ENCODE measurements around the gene KIF1B.

The KIF1B gene

DNA sequence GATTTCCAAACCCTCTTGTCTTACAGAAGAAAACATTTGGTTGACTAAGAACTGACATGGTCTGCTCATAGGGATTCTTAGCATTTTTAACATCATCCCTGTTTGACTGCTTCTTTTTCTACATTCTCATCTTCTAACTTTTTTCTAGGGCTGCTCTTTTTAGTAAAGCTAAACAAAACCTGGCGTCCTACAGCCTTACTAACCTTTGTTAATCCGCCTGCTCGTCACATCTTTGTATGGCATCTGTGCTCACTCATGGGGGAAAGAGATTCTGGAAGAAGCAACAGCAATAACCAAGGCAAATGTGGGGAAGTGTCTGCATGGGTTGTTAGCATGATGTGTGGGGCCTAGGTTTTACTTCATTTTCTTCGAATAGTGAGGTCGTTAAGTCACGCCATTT, 92.0 kb downstream of the KIF1B start:
- H3K36me3 ChIP-seq (ENCODE audit: insufficient read depth, low read length): 0 out of 2 replicates have a peak, but pooled peaks cover 4% of the 10 kb centered on the region
- no peak overlapping the region for H3K4me3 ChIP-seq (ENCODE audit: low read depth in 1 of 2, low read length in 2 of 2)
- no peak overlapping the region for H2AFZ ChIP-seq (ENCODE audit: low read depth, low read length)
- no peaks in the 10 kb centered on the region for H3K4me1 ChIP-seq (ENCODE audit: insufficient read depth, low read length)
- no peak overlapping the region for H3K4me2 ChIP-seq (ENCODE audit: insufficient read depth, low read length)
- no peaks in the 10 kb centered on the region for H4K20me1 ChIP-seq (ENCODE audit: insufficient read depth, low read length)
- no peaks in the 10 kb centered on the region for H3K79me2 ChIP-seq (ENCODE audit: insufficient read depth, low read length)
- H3K27ac ChIP-seq (ENCODE audit: low read length): no peak overlapping the region
- H3K27me3 ChIP-seq (ENCODE audit: insufficient read depth, low read length, poor library complexity): no peaks in the 10 kb centered on the region
- no peak for TF ChIP-seq EZH2 (IDR thresholded peaks at IDR 0.05; ENCODE audit: borderline replicate concordance, low read depth, low read length, severe bottlenecking)
- H3K9ac ChIP-seq (ENCODE audit: low read depth, low read length): no peak overlapping the region
- ATAC-seq (ENCODE audit: insufficient read depth, low read depth): no peak
- H3K9me3 ChIP-seq (ENCODE audit: insufficient read depth, low read length, severe bottlenecking): no peaks in the 10 kb centered on the region
- no peak for DNase-seq

DNA sequence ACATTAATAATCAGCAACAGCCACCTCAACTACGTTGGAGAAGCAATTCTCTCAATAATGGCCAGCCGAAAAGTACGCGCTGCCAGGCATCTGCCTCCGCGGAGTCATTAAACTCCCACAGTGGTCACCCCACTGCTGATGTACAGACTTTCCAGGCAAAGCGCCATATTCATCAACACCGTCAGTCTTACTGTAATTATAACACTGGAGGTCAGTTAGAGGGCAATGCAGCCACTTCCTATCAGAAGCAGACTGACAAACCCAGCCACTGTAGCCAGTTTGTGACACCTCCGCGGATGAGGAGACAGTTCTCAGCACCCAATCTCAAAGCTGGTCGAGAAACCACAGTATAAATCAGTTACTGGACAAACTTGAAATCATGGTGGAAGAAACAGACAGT, 93.9 kb downstream of the KIF1B start:
- Histone ChIP-seq H2AFZ (ENCODE audit: low read depth, low read length) (no peak overlapping the region), H3K79me2 (ENCODE audit: insufficient read depth, low read length) (no peaks in the 10 kb centered on the region), H3K4me2 (ENCODE audit: insufficient read depth, low read length) (no peak overlapping the region), H3K27ac (ENCODE audit: low read length) (no peak overlapping the region), H3K9ac (ENCODE audit: low read depth, low read length) (no peak overlapping the region), H3K36me3 (ENCODE audit: insufficient read depth, low read length) (peaks cover 4% of the 10 kb centered on the region; the same call in 1 of the 2 replicates), H3K4me3 (ENCODE audit: low read depth in 1 of 2, low read length in 2 of 2) (no peak overlapping the region), H4K20me1 (ENCODE audit: insufficient read depth, low read length) (no peaks in the 10 kb centered on the region), H3K4me1 (ENCODE audit: insufficient read depth, low read length) (no peaks in the 10 kb centered on the region), H3K9me3 (ENCODE audit: insufficient read depth, low read length, severe bottlenecking) (no peaks in the 10 kb centered on the region), H3K27me3 (ENCODE audit: insufficient read depth, low read length, poor library complexity) (no peaks in the 10 kb centered on the region)
- ATAC-seq (ENCODE audit: insufficient read depth, low read depth) (no peak), DNase-seq (no peak)
- TF ChIP-seq EZH2 (IDR thresholded peaks at IDR 0.05; ENCODE audit: borderline replicate concordance, low read depth, low read length, severe bottlenecking): no peak
- no peak for TF ChIP-seq CTCF (IDR thresholded peaks at IDR 0.05; ENCODE audit: borderline replicate concordance, extremely low read depth, low read length, poor library complexity, severe bottlenecking)

DNA sequence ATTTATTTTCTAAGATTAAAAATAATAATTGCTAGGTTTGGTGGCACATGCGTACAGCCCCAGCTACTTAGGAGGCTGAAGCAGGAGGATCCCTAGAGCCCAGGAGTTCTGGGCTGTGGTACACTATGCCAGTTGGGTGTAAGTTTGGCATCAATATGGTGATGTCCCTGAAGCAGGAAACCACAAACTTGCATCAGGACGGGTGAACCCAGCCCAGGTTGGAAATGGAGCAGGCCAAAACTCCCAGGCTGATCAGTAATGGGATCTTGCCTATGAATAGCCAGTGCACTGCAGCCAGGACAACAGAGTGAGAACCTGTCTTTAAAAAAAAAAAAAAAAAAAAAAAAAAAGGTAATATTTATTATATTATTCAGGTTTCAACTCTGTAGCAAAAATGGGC, 96.1 kb downstream of the KIF1B start:
- ATAC-seq (ENCODE audit: insufficient read depth, low read depth) (no peak), DNase-seq (no peak)
- no peaks in the 10 kb centered on the region for H4K20me1 ChIP-seq (ENCODE audit: insufficient read depth, low read length)
- no peak overlapping the region for H3K9ac ChIP-seq (ENCODE audit: low read depth, low read length)
- H3K27ac ChIP-seq (ENCODE audit: low read length): no peak overlapping the region
- no peaks in the 10 kb centered on the region for H3K27me3 ChIP-seq (ENCODE audit: insufficient read depth, low read length, poor library complexity)
- no peaks in the 10 kb centered on the region for H3K79me2 ChIP-seq (ENCODE audit: insufficient read depth, low read length)
- no peak overlapping the region for H3K4me3 ChIP-seq (ENCODE audit: low read depth in 1 of 2, low read length in 2 of 2)
- H3K4me1 ChIP-seq (ENCODE audit: insufficient read depth, low read length): no peaks in the 10 kb centered on the region
- no peaks in the 10 kb centered on the region for H3K9me3 ChIP-seq (ENCODE audit: insufficient read depth, low read length, severe bottlenecking)
- no peak overlapping the region for H3K4me2 ChIP-seq (ENCODE audit: insufficient read depth, low read length)
- TF ChIP-seq EZH2 (IDR thresholded peaks at IDR 0.05; ENCODE audit: borderline replicate concordance, low read depth, low read length, severe bottlenecking): no peak
- no peak for TF ChIP-seq CTCF (IDR thresholded peaks at IDR 0.05; ENCODE audit: borderline replicate concordance, extremely low read depth, low read length, poor library complexity, severe bottlenecking)
- peaks cover 4% of the 10 kb centered on the region; the same call in 1 of the 2 replicates for H3K36me3 ChIP-seq (ENCODE audit: insufficient read depth, low read length)
- no peak overlapping the region for H2AFZ ChIP-seq (ENCODE audit: low read depth, low read length)

DNA sequence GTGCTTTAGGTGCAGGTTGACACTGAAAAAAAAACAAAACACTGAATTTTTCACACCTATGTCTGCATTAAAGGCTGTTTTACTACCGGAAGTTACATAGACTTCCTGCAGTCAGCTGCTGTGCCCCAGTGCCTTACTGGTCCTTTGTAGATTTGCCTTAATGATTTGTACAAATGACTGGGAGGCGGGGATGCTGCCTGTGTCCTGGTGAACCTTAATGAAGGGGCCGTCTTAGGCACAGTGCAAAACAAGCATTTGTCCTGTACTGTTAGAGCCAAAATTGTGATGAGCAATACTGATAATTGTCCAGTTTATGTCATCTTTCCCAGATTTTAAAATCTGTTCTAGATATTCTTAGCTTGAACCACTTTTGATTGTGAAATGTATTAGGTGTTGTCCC, 97.6 kb downstream of the KIF1B start:
- Histone ChIP-seq H2AFZ (ENCODE audit: low read depth, low read length) (no peak overlapping the region), H3K4me3 (ENCODE audit: low read depth in 1 of 2, low read length in 2 of 2) (no peak overlapping the region), H4K20me1 (ENCODE audit: insufficient read depth, low read length) (no peaks in the 10 kb centered on the region), H3K36me3 (ENCODE audit: insufficient read depth, low read length) (peaks cover 4% of the 10 kb centered on the region; the same call in 1 of the 2 replicates), H3K27ac (ENCODE audit: low read length) (no peak overlapping the region), H3K4me1 (ENCODE audit: insufficient read depth, low read length) (no peaks in the 10 kb centered on the region), H3K4me2 (ENCODE audit: insufficient read depth, low read length) (no peak overlapping the region), H3K9me3 (ENCODE audit: insufficient read depth, low read length, severe bottlenecking) (no peaks in the 10 kb centered on the region), H3K9ac (ENCODE audit: low read depth, low read length) (no peak overlapping the region), H3K27me3 (ENCODE audit: insufficient read depth, low read length, poor library complexity) (no peaks in the 10 kb centered on the region), H3K79me2 (ENCODE audit: insufficient read depth, low read length) (no peaks in the 10 kb centered on the region)
- ATAC-seq (ENCODE audit: insufficient read depth, low read depth) (no peak; the same call in 2 of the 3 replicates), DNase-seq (no peak)
- TF ChIP-seq EZH2 (IDR thresholded peaks at IDR 0.05; ENCODE audit: borderline replicate concordance, low read depth, low read length, severe bottlenecking) (no peak), CTCF (IDR thresholded peaks at IDR 0.05; ENCODE audit: borderline replicate concordance, extremely low read depth, low read length, poor library complexity, severe bottlenecking) (no peak)
